ENCODE data around the gene EXOG. TPM values are rescaled to one million over a fixed set of nuclear protein-coding genes. Genes with fewer than 3 reads are reported as not detected.

Gene EXOG
- total RNA-seq, 6 experiments from 2014 or later = 2.7 to 5.3 (median 3.9) TPM

GRCh38 chr3:38549082-38549481 is 52.9 kb downstream of the EXOG start:
- WGBS (ENCODE audit: insufficient coverage, low coverage, low lambda C conversion rate, missing lambda C conversion rate) = 60% methylated on average over 1 of the region's 9 CpGs
- DNase-seq (no peak), ATAC-seq (no peak)
- Histone ChIP-seq H3K27me3 (no peaks in the 10 kb centered on the region), H3K36me3 (no peaks in the 10 kb centered on the region), H3K4me3 (no peak overlapping the region), H3K27ac (no peak overlapping the region), H3K4me1 (no peaks in the 10 kb centered on the region), H3K9me3 (no peaks in the 10 kb centered on the region)
- TF ChIP-seq, protein P1, sequence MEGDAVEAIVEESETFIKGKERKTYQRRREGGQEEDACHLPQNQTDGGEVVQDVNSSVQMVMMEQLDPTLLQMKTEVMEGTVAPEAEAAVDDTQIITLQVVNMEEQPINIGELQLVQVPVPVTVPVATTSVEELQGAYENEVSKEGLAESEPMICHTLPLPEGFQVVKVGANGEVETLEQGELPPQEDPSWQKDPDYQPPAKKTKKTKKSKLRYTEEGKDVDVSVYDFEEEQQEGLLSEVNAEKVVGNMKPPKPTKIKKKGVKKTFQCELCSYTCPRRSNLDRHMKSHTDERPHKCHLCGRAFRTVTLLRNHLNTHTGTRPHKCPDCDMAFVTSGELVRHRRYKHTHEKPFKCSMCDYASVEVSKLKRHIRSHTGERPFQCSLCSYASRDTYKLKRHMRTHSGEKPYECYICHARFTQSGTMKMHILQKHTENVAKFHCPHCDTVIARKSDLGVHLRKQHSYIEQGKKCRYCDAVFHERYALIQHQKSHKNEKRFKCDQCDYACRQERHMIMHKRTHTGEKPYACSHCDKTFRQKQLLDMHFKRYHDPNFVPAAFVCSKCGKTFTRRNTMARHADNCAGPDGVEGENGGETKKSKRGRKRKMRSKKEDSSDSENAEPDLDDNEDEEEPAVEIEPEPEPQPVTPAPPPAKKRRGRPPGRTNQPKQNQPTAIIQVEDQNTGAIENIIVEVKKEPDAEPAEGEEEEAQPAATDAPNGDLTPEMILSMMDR (IDR thresholded peaks at IDR 0.05) = no peak
- no peak for TF ChIP-seq POLR2A (IDR thresholded peaks at IDR 0.05)
- intact Hi-C loops (cut with DNase I) = no loop called here

GRCh38 chr3:38549486-38549885 is 53.3 kb downstream of the EXOG start:
- DNase-seq = no peak
- 63% methylated on average over 1 of the region's 7 CpGs for WGBS (ENCODE audit: insufficient coverage, low coverage, low lambda C conversion rate, missing lambda C conversion rate)
- Histone ChIP-seq H3K36me3 (no peaks in the 10 kb centered on the region), H3K27ac (no peak overlapping the region), H3K27me3 (no peaks in the 10 kb centered on the region), H3K4me3 (no peak overlapping the region), H3K4me1 (no peaks in the 10 kb centered on the region), H3K9me3 (no peaks in the 10 kb centered on the region)
- intact Hi-C loops (cut with DNase I) = no loop called here
- ATAC-seq = no peak
- TF ChIP-seq POLR2A (IDR thresholded peaks at IDR 0.05) = no peak
- TF ChIP-seq, protein P1 (IDR thresholded peaks at IDR 0.05) = no peak

- Histone ChIP-seq H3K36me3 (no peaks in the 10 kb centered on the region), H3K27me3 (no peaks in the 10 kb centered on the region), H3K9me3 (no peaks in the 10 kb centered on the region), H3K4me3 (no peak overlapping the region), H3K27ac (no peak overlapping the region), H3K4me1 (no peaks in the 10 kb centered on the region)
- DNase-seq (no peak), ATAC-seq (no peak)
- TF ChIP-seq POLR2A (IDR thresholded peaks at IDR 0.05) = no peak
- TF ChIP-seq, protein P1 (IDR thresholded peaks at IDR 0.05) = no peak
- intact Hi-C loops (cut with DNase I) = no loop called here
- WGBS (ENCODE audit: insufficient coverage, low coverage, low lambda C conversion rate, missing lambda C conversion rate) = 60% methylated on average over 1 of the region's 33 CpGs
Observed at GRCh38 chr3:38549957-38550840, 54.1 kb downstream of the EXOG start.

GRCh38 chr3:38551026-38551832 is 55.1 kb downstream of the EXOG start:
- no peaks in the 10 kb centered on the region for H3K4me1 ChIP-seq
- no peaks in the 10 kb centered on the region for H3K9me3 ChIP-seq
- no peaks in the 10 kb centered on the region for H3K36me3 ChIP-seq
- no peak overlapping the region for H3K4me3 ChIP-seq
- H3K27ac ChIP-seq = no peak overlapping the region
- no peaks in the 10 kb centered on the region for H3K27me3 ChIP-seq
- TF ChIP-seq POLR2A (IDR thresholded peaks at IDR 0.05) = no peak
- TF ChIP-seq, protein P1 (IDR thresholded peaks at IDR 0.05) = no peak
- WGBS (ENCODE audit: insufficient coverage, low coverage, low lambda C conversion rate, missing lambda C conversion rate) = 88% methylated on average over 18 of the region's 30 CpGs
- ATAC-seq = no peak
- intact Hi-C loops (cut with DNase I) = no loop called here
- DNase-seq = no peak
